ENCODE data around the gene ARHGAP9.

DNA sequence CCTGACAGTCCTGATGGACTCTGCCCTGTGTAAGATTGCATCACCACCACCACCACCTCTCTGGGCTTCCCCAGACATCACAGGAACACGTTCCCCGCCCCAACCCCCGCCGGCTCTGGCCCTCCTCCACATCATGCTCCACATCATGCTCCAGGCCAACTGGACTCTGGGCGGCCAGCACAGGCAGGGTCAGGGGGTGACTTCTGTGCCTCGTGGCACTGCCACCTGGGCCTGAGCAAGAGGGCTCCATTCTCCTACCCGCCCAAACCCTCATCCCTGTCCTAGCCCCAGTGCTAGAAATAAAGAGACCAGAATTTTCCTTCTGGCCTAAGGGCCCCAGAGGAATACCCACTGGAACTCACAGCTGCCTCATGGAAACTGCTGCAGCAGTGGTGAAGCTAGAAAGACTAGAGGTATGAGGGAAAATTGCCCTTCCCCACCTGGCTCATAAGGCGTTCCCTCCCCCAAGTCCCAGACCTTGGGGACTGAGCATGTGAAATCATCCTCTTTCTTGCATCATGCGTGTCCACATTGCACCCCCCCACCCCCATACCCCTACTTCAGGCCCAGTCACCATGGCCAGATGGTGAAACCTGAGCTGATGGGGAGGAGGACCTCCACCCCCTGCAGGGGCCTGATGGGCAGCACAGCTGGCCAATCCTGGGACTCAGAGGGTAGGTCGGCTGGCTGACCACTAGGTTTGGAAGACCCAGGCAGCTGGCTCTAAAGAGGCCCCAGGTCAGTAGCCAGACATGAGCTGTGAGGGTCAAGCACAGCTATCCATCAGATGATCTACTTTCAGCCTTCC, 24.9 kb downstream of the ARHGAP9 start, which contains the start of gene INHBE:
- TF ChIP-seq, protein P1, sequence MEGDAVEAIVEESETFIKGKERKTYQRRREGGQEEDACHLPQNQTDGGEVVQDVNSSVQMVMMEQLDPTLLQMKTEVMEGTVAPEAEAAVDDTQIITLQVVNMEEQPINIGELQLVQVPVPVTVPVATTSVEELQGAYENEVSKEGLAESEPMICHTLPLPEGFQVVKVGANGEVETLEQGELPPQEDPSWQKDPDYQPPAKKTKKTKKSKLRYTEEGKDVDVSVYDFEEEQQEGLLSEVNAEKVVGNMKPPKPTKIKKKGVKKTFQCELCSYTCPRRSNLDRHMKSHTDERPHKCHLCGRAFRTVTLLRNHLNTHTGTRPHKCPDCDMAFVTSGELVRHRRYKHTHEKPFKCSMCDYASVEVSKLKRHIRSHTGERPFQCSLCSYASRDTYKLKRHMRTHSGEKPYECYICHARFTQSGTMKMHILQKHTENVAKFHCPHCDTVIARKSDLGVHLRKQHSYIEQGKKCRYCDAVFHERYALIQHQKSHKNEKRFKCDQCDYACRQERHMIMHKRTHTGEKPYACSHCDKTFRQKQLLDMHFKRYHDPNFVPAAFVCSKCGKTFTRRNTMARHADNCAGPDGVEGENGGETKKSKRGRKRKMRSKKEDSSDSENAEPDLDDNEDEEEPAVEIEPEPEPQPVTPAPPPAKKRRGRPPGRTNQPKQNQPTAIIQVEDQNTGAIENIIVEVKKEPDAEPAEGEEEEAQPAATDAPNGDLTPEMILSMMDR (IDR thresholded peaks at IDR 0.05; ENCODE audit: low read length), result no peak
- TF ChIP-seq EZH2 (optimal IDR thresholded peaks at IDR 0.05; ENCODE audit: low read depth, low read length), result no peak
- no peak for TF ChIP-seq EZH2phosphoT487 (IDR thresholded peaks at IDR 0.05; ENCODE audit: low read length)

Measured in MM.1S (cell line).